ENCODE measurements around the gene AHSA1. TPM values are rescaled to one million over a fixed set of nuclear protein-coding genes. Genes with fewer than 3 reads are reported as not detected.
A peak's percentile ranks its signal among the peaks of the same experiment; 100 is the strongest.

Gene AHSA1
- total and polyA plus RNA-seq, 10 of the 15 experiments (the other 5 are each of a cell fraction or from before 2014, with no cell fraction given): 51.8 to 295 (median 201) TPM

GRCh38 chr14:77478796-77479195, 20.9 kb downstream of the AHSA1 start (continued):
- TF ChIP-seq E4F1 (IDR thresholded peaks at IDR 0.05; ENCODE audit: borderline replicate concordance, partially characterized antibody) (no peak), SMARCA5 (IDR thresholded peaks at IDR 0.05) (no peak), NFXL1 (IDR thresholded peaks at IDR 0.05; ENCODE audit: borderline replicate concordance) (no peak), TARDBP (IDR thresholded peaks at IDR 0.05; ENCODE audit: borderline replicate concordance) (no peak), POU2F2 (IDR thresholded peaks at IDR 0.05; ENCODE audit: borderline replicate concordance, low read depth, low read length) (no peak), RUNX3 (IDR thresholded peaks at IDR 0.05; ENCODE audit: low read length) (peak; percentile 79), CEBPZ (IDR thresholded peaks at IDR 0.05; ENCODE audit: low read depth, low read length) (no peak), GATAD2B (conservative IDR thresholded peaks at IDR 0.05; ENCODE audit: low read depth) (no peak), ZNF24 (IDR thresholded peaks at IDR 0.05) (no peak), HSF1 (IDR thresholded peaks at IDR 0.05; ENCODE audit: low read depth, low read length) (no peak), CHD1 (IDR thresholded peaks at IDR 0.05; ENCODE audit: low read depth, low read length) (no peak), TBL1XR1 (IDR thresholded peaks at IDR 0.05; ENCODE audit: low read depth, low read length) (no peak), IRF4 (IDR thresholded peaks at IDR 0.05; ENCODE audit: low read depth, low read length) (peak; percentile 84; the same call in 1 of the 2 replicates), E2F4 (IDR thresholded peaks at IDR 0.05; ENCODE audit: low read depth, low read length) (no peak), BCL3 (IDR thresholded peaks at IDR 0.05; ENCODE audit: borderline replicate concordance, insufficient read depth, low read depth, low read length, poor library complexity, severe bottlenecking) (no peak), CREB1 (IDR thresholded peaks at IDR 0.05; ENCODE audit: low read depth) (no peak), TCF7 (IDR thresholded peaks at IDR 0.05; ENCODE audit: borderline replicate concordance) (no peak), ZZZ3 (IDR thresholded peaks at IDR 0.05; ENCODE audit: control insufficient read depth, insufficient read length, low read depth) (no peak), SIN3A (IDR thresholded peaks at IDR 0.05; ENCODE audit: low read depth, low read length) (no peak), NKRF (conservative IDR thresholded peaks at IDR 0.05) (no peak)

All from GM12878 (cell line).